Cortex of kidney (tissue), 1 donor: ENCODE results near the gene EPAS1.

ENCODE experiments used
- DNase-seq: peaks from one replicate; lab custom pipeline; 2025; lab: John Stamatoyannopoulos, UW

Gene EPAS1

GRCh38 chr2:46365913-46366667 is 68.9 kb downstream of the EPAS1 start:
- no peak for DNase-seq

GRCh38 chr2:46366668-46367052 is 69.5 kb downstream of the EPAS1 start:
- DNase-seq: no peak

- no peak for DNase-seq
Measured at GRCh38 chr2:46367286-46367685, 70.1 kb downstream of the EPAS1 start.

- DNase-seq: no peak
Measured at GRCh38 chr2:46368401-46368800, 71.2 kb downstream of the EPAS1 start.

GRCh38 chr2:46369783-46370182 is 72.6 kb downstream of the EPAS1 start:
- no peak for DNase-seq

- no peak for DNase-seq
Measured at GRCh38 chr2:46371854-46372253, 74.6 kb downstream of the EPAS1 start.

GRCh38 chr2:46372475-46372874 is 75.3 kb downstream of the EPAS1 start:
- no peak for DNase-seq

- no peak for DNase-seq
Measured at GRCh38 chr2:46373238-46373637, 76.0 kb downstream of the EPAS1 start.

GRCh38 chr2:46375566-46376125 is 78.4 kb downstream of the EPAS1 start:
- no peak for DNase-seq

- DNase-seq: no peak
Measured at GRCh38 chr2:46376586-46376985, 79.4 kb downstream of the EPAS1 start.

- DNase-seq: no peak
Measured at GRCh38 chr2:46377101-46377581, 79.9 kb downstream of the EPAS1 start.

GRCh38 chr2:46377666-46378560 is 80.7 kb downstream of the EPAS1 start:
- no peak for DNase-seq

GRCh38 chr2:46378616-46379015 is 81.4 kb downstream of the EPAS1 start:
- DNase-seq: no peak

- no peak for DNase-seq
Measured at GRCh38 chr2:46379213-46380037, 82.2 kb downstream of the EPAS1 start.

GRCh38 chr2:46380038-46380940 is 83.1 kb downstream of the EPAS1 start:
- no peak for DNase-seq

GRCh38 chr2:46381263-46381849 is 84.1 kb downstream of the EPAS1 start:
- DNase-seq: no peak

GRCh38 chr2:46381871-46382270 is 84.7 kb downstream of the EPAS1 start:
- DNase-seq: no peak

- no peak for DNase-seq
Measured at GRCh38 chr2:46382331-46383112, 85.3 kb downstream of the EPAS1 start.

- no peak for DNase-seq
Measured at GRCh38 chr2:46383113-46383395, 85.8 kb downstream of the EPAS1 start.
